HG02678 (cell line): Measurements from ENCODE around the gene IQUB.
A peak's percentile ranks its signal among the peaks of the same experiment; 100 is the strongest.
"Not testable (repeated sequence)": the region's sequence is repeated elsewhere in the genome, so short reads cannot be mapped to it uniquely, and the experiment has no call there.

Experiments
- ATAC-seq: cut with Tn5 transposase; IDR thresholded peaks from one replicate; pipeline ENCODE4 v1.9.1; 2021; ENCODE audit warnings: mild to moderate bottlenecking, moderate library complexity; ENCODE audit not compliant: unreplicated experiment

The IQUB gene

GRCh38 chr7:123534383-123535260 is at the start of gene IQUB:
IQUB (minus strand) TSS chr7:123534595; CDS start chr7:123512340, 22,255 bp downstream.
- ATAC-seq: peak; percentile 74

GRCh38 chr7:123583821-123584220 is 49.4 kb upstream of the IQUB start:
- no peak for ATAC-seq

- peak; percentile 7 for ATAC-seq
Observed at GRCh38 chr7:123581162-123581459, 46.7 kb upstream of the IQUB start.

- ATAC-seq: peak; percentile 76
Observed at GRCh38 chr7:123580406-123581161, 46.2 kb upstream of the IQUB start.

- ATAC-seq: no peak
Observed at GRCh38 chr7:123579416-123579815, 45.0 kb upstream of the IQUB start.

- no peak for ATAC-seq
Observed at GRCh38 chr7:123573896-123574467, 39.6 kb upstream of the IQUB start.

GRCh38 chr7:123573341-123573740 is 38.9 kb upstream of the IQUB start:
- no peak for ATAC-seq

- no peak for ATAC-seq
Observed at GRCh38 chr7:123571684-123572083, 37.3 kb upstream of the IQUB start.

GRCh38 chr7:123571187-123571586 is 36.8 kb upstream of the IQUB start:
- ATAC-seq: no peak

- no peak for ATAC-seq
Observed at GRCh38 chr7:123570390-123571182, 36.2 kb upstream of the IQUB start.

GRCh38 chr7:123569352-123570010 is 35.1 kb upstream of the IQUB start:
- no peak for ATAC-seq

- ATAC-seq: no peak
Observed at GRCh38 chr7:123562121-123562520, 27.7 kb upstream of the IQUB start.

- ATAC-seq: no peak
Observed at GRCh38 chr7:123558289-123558874, 24.0 kb upstream of the IQUB start.

GRCh38 chr7:123557398-123558288 is 23.2 kb upstream of the IQUB start, which contains the start of gene NDUFA5:
NDUFA5 (minus strand) TSS chr7:123557818; CDS start chr7:123557795, 23 bp downstream.
- ATAC-seq: peak; percentile 97

- ATAC-seq: no peak
Observed at GRCh38 chr7:123557016-123557397, 22.6 kb upstream of the IQUB start.

GRCh38 chr7:123555484-123555883 is 21.1 kb upstream of the IQUB start:
- ATAC-seq: no peak

GRCh38 chr7:123553159-123553558 is 18.8 kb upstream of the IQUB start:
- no peak for ATAC-seq

GRCh38 chr7:123552641-123553040 is 18.2 kb upstream of the IQUB start:
- no peak for ATAC-seq

GRCh38 chr7:123552134-123552533 is 17.7 kb upstream of the IQUB start:
- ATAC-seq: not testable (repeated sequence)
